GM18520 (cell line): ENCODE data around the gene RPS23.

Experiments
- ATAC-seq: cut with Tn5 transposase; IDR thresholded peaks from one replicate; pipeline ENCODE4 v1.9.1; 2021; ENCODE audit not compliant: unreplicated experiment

RPS23 gene

DNA sequence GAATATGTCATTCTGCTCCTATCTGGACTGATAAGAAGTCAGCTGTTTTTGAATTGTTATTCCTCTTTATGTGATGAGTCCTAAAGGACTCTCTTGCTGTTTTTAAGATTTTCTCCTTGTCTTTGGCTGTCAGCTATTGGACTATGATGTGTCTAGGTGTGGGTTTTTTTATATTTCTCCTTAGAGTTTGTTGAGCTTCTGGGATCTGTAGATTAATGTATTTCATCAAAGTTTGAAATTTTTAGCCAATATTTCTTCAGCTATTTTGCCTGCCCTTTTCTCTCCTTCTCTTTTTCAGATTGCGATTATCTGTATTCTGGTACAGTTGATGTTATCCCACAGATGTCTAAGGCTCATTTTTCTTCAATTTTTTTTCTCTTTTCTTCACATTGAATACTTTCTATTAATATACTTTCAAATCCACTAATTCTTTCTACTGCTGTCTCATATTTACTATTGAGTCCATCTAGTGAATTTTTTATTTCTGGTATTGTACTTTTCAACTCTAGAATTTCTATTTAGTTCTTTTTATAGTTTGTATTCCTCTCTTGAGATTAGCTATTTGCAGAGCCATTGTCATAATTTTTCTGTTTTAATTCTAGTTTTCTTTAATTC is 31.1 kb downstream of the RPS23 start:
- ATAC-seq: no peak

DNA sequence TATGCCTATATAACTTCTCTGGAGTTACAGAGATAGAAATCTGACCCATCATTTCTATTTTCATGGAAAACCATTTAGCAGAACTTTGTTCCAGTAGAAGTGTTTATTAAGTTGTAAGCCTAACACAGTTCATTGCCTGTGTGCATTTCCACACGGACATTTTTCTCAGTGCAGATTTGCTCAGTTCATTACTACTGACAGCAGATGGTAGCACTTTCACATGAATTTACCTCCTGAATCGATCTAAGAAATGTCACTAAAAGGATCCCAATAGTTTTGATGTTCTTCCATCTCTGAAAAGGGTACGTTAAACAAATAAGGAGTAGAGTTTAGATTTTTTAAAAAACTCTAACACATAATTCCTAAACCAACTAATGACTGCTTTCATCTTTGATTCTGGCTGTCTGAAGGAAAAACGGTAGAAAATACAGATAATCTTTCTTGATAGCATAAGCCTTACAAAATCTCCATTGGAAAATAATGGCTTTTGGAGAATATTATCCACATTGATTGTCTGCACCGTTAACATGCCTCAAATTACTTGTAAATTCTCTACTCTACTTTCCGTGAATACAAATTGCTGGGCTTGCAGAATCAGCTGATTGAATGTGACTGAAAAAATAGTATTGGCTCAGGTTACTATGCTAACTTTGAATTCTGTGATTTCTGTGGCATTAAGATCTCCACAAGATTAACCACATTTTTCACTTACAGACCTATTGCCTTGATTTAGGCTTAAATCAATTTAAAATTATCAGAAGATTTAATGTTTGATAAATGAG is 33.1 kb downstream of the RPS23 start:
- no peak for ATAC-seq

DNA sequence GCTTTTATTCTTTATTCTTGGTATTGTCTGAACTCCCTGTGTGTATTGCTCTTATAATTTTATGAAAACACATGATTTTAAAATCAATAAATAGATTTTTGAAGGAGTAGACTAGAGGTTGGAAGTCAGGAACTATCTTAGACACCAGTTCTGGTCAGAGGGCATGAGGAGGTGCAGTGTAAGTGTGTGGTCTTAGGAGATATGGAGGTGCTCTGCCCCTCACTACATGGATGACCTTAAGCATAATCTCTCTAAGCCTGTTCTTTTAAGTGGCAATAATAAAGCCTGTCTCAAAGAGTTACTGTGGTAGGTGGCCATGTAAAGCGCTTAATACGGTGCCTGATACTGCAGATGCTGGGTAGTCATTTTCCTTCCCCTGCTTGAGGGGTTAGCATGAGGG is 34.0 kb downstream of the RPS23 start:
- ATAC-seq: no peak

DNA sequence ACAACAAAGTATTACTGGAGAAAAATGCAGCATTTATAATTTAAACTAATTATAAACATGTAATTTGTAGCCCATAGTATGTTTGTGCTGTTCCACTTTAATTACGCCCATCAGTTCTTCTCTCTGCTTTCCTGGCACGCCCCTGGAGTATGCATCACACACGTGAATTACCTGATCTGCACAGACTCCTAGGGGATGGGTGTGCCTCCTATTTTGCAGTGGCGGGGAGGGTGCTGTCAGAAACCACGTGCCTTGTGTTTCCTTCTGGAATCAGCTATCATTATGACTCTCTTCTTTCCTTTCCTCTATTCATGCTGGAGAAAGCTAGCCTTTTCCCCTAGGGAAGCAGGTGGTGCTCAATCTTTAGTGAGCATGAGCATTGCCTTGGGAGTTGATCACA is 43.3 kb downstream of the RPS23 start:
- ATAC-seq: no peak

DNA sequence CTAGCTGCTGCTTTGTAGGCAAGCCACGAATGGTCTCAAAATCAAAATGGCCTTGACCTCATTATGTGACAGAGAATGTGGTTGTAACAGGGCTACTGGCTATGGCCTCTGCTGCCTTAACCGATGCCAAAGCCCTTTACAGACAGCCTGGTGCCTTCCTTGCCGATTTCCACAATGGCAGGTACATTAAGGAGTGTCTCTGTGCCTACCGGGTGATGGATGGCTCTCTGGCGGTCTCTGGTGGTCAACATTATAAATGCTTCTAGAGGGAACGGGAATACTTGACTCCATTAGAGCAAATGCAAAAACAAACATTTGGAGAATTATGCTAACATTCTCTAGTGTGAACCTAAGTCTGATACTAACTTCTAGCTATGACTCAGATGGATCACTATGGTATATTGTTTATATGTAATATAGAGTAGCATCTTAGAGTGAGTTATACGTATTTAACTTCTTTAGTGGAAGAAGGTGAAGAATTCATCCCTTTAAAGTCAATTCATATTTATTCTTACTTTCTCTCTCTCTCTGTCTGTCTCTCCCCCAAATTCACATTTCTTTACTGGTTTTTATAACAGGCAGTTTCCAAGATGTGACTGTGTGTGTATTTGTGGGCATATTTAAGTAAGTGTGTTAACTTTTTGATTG is 52.5 kb downstream of the RPS23 start:
- peak; percentile 87 for ATAC-seq
